GM13976 (cell line): ENCODE data around the gene CUX1.

Source experiments
- DNase-seq: peaks from one replicate; pipeline ENCODE4 v3.0.0; 2012; ENCODE audit warnings: low spot score
- CTCF ChIP-seq: IDR thresholded peaks from 2 replicates; pipeline ENCODE4 v1.5.1; 2012; ENCODE audit warnings: borderline replicate concordance, mild to moderate bottlenecking; ENCODE audit not compliant: insufficient read depth; ENCODE audit errors: extremely low read depth, missing control alignments, control extremely low read depth
- in situ Hi-C: fragments of 300-500 bp; cut with MboI; formaldehyde crosslinking; loops from one replicate; pipeline ENCODE4 v1.12.0; 2022; ENCODE audit warnings: low sequenced_read_pairs, mixed read lengths, inconsistent platforms; ENCODE audit not compliant: unreplicated experiment

CUX1 gene

GRCh38 chr7:102305414-102306268 lies 488.2 kb downstream of the CUX1 start:
- no peak for TF ChIP-seq CTCF
- in situ Hi-C loops = no loop called here
- no peak for DNase-seq

- TF ChIP-seq CTCF = no peak
- DNase-seq = peak; percentile 83
- in situ Hi-C loops = no loop called here
These were observed 489.7 kb downstream of the CUX1 start for GRCh38 chr7:102306916-102307677.

DNA sequence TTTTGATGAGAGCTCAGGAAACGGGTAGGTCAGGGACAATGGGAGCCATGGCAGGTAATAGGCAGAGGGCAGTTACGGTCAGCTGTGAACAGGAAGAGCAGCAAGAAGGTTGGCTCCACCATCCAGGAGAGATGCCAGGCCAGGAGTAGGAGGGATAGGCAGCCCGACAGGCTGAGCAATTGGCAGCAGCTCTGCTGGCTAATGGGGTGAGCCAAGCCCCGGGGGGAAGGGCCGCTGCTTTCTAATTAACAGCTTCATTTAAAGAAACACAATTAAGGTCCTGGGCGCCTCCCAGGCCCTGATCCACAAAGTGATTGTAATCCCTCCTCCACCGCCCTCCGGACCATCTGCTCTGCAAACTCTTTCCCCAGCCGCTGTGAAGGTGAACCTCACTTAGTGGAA lies 493.0 kb downstream of the CUX1 start:
- in situ Hi-C loops = no loop called here
- DNase-seq = no peak
- TF ChIP-seq CTCF = no peak

DNA sequence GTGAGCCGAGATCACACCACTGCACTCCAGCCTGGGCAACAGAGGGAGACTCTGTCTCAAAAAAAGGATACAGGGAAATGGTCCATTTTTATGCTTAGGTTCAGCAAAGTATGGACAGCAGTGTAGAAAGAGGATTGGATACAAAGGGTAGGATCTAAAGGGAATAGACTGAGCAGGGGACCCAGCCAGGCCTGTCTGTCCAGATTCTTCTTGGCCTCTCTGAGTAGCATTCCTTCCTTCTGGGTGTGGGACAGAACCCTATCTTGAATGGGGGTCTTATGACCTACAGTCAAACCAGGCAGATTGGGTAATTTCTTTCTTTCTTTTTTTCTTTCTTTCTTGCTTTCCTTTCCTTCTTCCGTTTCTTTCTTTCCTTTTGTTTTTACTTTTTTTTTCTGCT lies 494.9 kb downstream of the CUX1 start:
- in situ Hi-C loops = no loop called here

GRCh38 chr7:102313997-102314780 lies 496.8 kb downstream of the CUX1 start:
- DNase-seq = no peak
- no peak for TF ChIP-seq CTCF
- in situ Hi-C loops = no loop called here

More for the DNA sequence above, 494.9 kb downstream of the CUX1 start:
- no peak for TF ChIP-seq CTCF
- no peak for DNase-seq
